Lung (tissue), 12 donors: Measurements from ENCODE around the gene DIRAS2. TPM values are rescaled to one million over a fixed set of nuclear protein-coding genes. Genes with fewer than 3 reads are reported as not detected.

Experiments
- ATAC-seq: fragments of 200-7000 bp; cut with Tn5 transposase; one replicate; pipeline ENCODE4 v1.9.1; 2020; ENCODE audit warnings: moderate number of reproducible peaks; ENCODE audit not compliant: insufficient read depth, low FRiP score
- DNase-seq, 3 donors: peaks; one replicate each; pipeline ENCODE4 v3.0.0-alpha.2; 2013 to 2017
- H3K27ac ChIP-seq, 2 donors: one replicate each; pipeline ENCODE4 v1.5.1; 2013; ENCODE audit warnings: mild to moderate bottlenecking in 2 of 2, moderate library complexity in 2 of 2, control low read depth in 1 of 2, inconsistent platforms in 1 of 2, low read depth in 1 of 2, low read length in 1 of 2
- H3K27me3 ChIP-seq, 3 donors: one replicate each; pipeline ENCODE4 v1.5.1; 2013; ENCODE audit warnings: low read length in 2 of 3; ENCODE audit not compliant: control insufficient read depth in 3 of 3, insufficient read depth in 3 of 3
- H3K36me3 ChIP-seq, 4 donors: one replicate each; pipeline ENCODE4 v1.5.1; 2013; ENCODE audit warnings: low read length in 4 of 4, mild to moderate bottlenecking in 1 of 4, moderate library complexity in 1 of 4; ENCODE audit not compliant: control insufficient read depth in 4 of 4, insufficient read depth in 4 of 4
- H3K4me1 ChIP-seq, 5 donors: one replicate each; pipeline ENCODE4 v1.5.1; 2013; ENCODE audit warnings: low read length in 5 of 5, mild to moderate bottlenecking in 2 of 5, moderate library complexity in 1 of 5; ENCODE audit not compliant: control insufficient read depth in 5 of 5, insufficient read depth in 5 of 5
- H3K4me3 ChIP-seq: one replicate; pipeline ENCODE4 v1.5.1; 2013; ENCODE audit warnings: mild to moderate bottlenecking, control low read depth, moderate library complexity
- H3K9ac ChIP-seq, 2 donors: one replicate each; pipeline ENCODE4 v1.5.1; 2013; ENCODE audit warnings: low read length in 2 of 2, control low read depth in 1 of 2; ENCODE audit not compliant: insufficient read depth in 1 of 2
- H3K9me3 ChIP-seq, 4 donors: one replicate each; pipeline ENCODE4 v1.5.1; 2013; ENCODE audit warnings: low read length in 3 of 4, mild to moderate bottlenecking in 1 of 4, moderate library complexity in 1 of 4; ENCODE audit not compliant: control insufficient read depth in 4 of 4, insufficient read depth in 3 of 4
- WGBS, 2 donors: extraction: QIAGEN DNeasy Blood & Tissue Kit; methylation state at CpG; one replicate each; pipeline ENCODE4 v1.1.7; 2013; 5-methylcytosine and 5-hydroxymethylcytosine counted together
- polyA plus RNA-seq, 2 donors: library from polyadenylated mRNA; stranded (reverse); fragments of 200-250 nt; gene quantifications; one replicate each; pipeline ENCODE4 v1.2.1, GENCODE V29; 2013
- total RNA-seq, 2 donors: library from RNA; depleted of rRNA in 1 of 2; stranded (reverse); fragments of >200 nt in 1 of 2; gene quantifications; one replicate each; pipeline ENCODE4 v1.2.1, GENCODE V29; 2014 to 2021
- TF ChIP-seq, protein P1 (sequence below): IDR thresholded peaks from 2 replicates; pipeline ENCODE4 v1.5.1; 2012; ENCODE audit warnings: mild to moderate bottlenecking; ENCODE audit errors: control extremely low read depth, extremely low read depth
- donor health status: control.
- donor health status: control.
- donor health status: Bipolar disorder and iron deficiency.
- donor health status: healthy.
- donor health status: DM: yes; HTN: yes; CAD: no.

Gene DIRAS2
- total and polyA plus RNA-seq, 4 donors: 0.02 to 0.61 (median 0.20) TPM

DNA sequence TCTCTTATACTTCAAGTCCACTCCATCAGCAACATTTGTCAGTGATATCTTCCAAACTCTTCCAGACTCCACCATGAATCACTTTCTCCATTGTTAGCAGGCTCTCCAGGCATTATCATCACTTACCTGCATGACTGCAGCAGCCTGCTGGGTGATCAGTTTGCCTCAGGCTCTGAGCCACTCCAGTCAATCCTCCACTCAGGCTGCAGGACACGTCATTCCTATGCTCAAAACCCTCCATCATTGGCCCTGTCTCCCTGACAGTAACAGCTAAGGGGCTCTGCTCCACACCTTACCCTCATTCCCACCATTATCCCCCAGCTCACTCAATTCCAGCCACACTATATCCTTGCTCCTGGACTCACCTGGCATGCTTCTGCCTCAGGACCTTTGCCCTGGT, 10.7 kb downstream of the DIRAS2 start:
- ATAC-seq: no peak
- Histone ChIP-seq H3K27me3 (no peaks in the 10 kb centered on the region), H3K9me3 (no peaks in the 10 kb centered on the region), H3K36me3 (no peaks in the 10 kb centered on the region), H3K4me1 (no peaks in the 10 kb centered on the region), H3K9ac (no peak overlapping the region), H3K27ac (no peak overlapping the region), H3K4me3 (no peak overlapping the region)
- TF ChIP-seq, protein P1, sequence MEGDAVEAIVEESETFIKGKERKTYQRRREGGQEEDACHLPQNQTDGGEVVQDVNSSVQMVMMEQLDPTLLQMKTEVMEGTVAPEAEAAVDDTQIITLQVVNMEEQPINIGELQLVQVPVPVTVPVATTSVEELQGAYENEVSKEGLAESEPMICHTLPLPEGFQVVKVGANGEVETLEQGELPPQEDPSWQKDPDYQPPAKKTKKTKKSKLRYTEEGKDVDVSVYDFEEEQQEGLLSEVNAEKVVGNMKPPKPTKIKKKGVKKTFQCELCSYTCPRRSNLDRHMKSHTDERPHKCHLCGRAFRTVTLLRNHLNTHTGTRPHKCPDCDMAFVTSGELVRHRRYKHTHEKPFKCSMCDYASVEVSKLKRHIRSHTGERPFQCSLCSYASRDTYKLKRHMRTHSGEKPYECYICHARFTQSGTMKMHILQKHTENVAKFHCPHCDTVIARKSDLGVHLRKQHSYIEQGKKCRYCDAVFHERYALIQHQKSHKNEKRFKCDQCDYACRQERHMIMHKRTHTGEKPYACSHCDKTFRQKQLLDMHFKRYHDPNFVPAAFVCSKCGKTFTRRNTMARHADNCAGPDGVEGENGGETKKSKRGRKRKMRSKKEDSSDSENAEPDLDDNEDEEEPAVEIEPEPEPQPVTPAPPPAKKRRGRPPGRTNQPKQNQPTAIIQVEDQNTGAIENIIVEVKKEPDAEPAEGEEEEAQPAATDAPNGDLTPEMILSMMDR: no peak
- WGBS, 2 donors: 62 to 84% methylated on average over 1 of the region's 1 CpG
- no peak for DNase-seq

DNA sequence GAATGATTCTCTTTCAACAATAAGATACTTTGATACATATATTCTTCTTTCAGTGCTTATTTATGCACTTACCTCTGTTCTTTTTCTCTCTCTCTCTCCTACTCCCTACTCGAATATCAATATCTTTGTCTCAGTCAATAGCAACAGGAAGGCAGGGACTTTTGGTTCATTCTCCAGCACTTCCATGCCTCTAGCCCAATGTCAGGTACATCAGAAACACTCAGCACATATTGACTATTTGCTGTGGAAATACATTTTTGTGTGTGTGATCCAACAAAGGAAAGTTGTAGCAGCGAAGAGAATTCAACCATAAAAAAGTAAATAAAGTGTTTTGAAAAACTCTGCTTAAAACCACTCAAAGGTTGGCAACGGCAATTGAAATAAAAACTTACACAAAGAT, 12.6 kb downstream of the DIRAS2 start:
- H3K27me3 ChIP-seq: no peaks in the 10 kb centered on the region
- TF ChIP-seq, protein P1: no peak
- ATAC-seq (no peak), DNase-seq (no peak)
- no peak overlapping the region for H3K4me3 ChIP-seq
- no peak overlapping the region for H3K9ac ChIP-seq
- no peaks in the 10 kb centered on the region for H3K9me3 ChIP-seq
- H3K36me3 ChIP-seq: no peaks in the 10 kb centered on the region
- H3K27ac ChIP-seq: no peak overlapping the region
- 67 to 86% methylated on average over 3 of the region's 3 CpGs for WGBS, 2 donors
- H3K4me1 ChIP-seq: no peaks in the 10 kb centered on the region

DNA sequence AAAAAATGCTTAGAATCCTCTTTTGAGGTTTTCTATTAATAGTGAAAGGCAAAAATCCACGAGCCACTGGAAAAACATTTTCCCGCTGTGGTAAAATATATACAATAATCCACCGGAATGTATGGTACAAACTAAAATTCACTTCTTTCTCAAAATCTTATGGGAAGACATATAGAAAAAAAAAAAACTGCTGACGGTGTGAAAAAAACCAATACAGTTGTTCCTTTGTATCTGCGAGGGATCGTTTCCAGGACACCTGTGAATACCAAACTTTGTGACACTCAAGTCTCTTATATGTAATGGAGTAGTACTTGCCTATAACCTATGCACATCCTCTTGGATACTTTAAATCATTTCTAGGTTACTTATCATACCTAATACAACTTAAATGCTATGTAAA, 13.3 kb downstream of the DIRAS2 start:
- Histone ChIP-seq H3K9ac (no peak overlapping the region), H3K4me1 (no peaks in the 10 kb centered on the region), H3K9me3 (no peaks in the 10 kb centered on the region), H3K27me3 (no peaks in the 10 kb centered on the region), H3K36me3 (no peaks in the 10 kb centered on the region), H3K4me3 (no peak overlapping the region), H3K27ac (no peak overlapping the region)
- DNase-seq (no peak), ATAC-seq (no peak)
- TF ChIP-seq, protein P1: no peak
- 89 to 95% methylated on average over 6 of the region's 6 CpGs for WGBS, 2 donors

DNA sequence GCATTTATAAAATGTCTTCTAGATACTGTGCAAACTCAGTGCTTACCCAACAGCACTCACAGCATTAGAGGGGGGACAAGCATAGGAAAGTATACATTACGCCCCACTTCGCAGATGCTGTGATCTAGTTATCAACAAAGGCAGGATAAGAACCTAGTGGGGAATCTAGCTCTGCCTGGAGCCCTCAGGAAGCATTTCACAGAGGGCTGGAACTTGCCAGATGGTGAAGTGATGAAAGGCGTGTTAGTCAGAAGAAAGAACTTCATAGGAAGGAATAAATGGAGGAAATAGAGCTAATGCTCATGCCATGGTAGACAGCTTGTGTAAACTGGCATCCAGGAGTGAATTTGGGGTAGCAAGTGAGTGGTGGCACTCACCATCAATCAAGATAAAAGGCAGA, 25.8 kb downstream of the DIRAS2 start:
- Histone ChIP-seq H3K9ac (no peak overlapping the region), H3K27me3 (peaks cover 0 to 2% (median 0%) of the 10 kb centered on the region in 3 donors), H3K36me3 (no peaks in the 10 kb centered on the region), H3K9me3 (peaks cover 0 to 5% (median 0%) of the 10 kb centered on the region in 4 donors), H3K4me3 (no peak overlapping the region), H3K4me1 (no peaks in the 10 kb centered on the region), H3K27ac (no peak overlapping the region)
- ATAC-seq: no peak
- 71 to 92% methylated on average over 3 of the region's 3 CpGs for WGBS, 2 donors
- TF ChIP-seq, protein P1: no peak
- no peak for DNase-seq
